Inferior parietal cortex (tissue), 1 donor: ENCODE data around the gene HTT.

Experiments used
- DNase-seq: peaks from one replicate; pipeline ENCODE4 v3.0.0-alpha.2; 2016; ENCODE audit errors: extremely low spot score

HTT gene

DNA sequence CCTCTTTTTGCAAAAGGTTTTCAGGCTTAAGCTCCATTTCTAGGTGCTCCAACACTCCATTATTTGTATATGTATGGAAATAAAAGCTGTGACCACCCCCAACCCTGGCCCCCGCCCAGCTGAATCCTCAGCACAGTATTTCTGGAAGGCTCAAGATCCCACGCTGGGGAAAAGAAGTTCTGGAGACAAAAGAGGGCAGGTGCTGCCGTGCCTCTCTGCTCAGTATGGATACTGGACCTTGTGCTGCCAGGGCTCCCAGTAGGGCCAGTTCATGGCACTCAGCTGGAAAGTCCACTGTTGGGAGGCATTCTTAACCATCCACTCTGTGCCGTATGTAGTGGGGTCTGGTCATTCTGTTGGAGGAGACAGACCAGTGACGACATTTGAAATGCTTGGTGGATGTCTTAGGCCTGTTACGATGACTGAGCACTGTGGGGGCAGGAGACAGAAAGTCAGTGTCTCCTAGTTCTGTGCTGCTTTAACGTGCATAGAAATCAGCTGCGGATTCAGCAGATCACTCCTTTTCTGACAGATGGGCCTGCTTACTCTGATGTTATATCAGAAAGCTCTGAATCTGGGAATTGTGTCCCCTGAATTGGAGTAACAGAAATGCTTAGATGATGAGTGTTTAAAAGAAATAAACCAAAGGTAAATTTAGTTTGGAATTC, 126.1 kb downstream of the HTT start:
- no peak for DNase-seq

DNA sequence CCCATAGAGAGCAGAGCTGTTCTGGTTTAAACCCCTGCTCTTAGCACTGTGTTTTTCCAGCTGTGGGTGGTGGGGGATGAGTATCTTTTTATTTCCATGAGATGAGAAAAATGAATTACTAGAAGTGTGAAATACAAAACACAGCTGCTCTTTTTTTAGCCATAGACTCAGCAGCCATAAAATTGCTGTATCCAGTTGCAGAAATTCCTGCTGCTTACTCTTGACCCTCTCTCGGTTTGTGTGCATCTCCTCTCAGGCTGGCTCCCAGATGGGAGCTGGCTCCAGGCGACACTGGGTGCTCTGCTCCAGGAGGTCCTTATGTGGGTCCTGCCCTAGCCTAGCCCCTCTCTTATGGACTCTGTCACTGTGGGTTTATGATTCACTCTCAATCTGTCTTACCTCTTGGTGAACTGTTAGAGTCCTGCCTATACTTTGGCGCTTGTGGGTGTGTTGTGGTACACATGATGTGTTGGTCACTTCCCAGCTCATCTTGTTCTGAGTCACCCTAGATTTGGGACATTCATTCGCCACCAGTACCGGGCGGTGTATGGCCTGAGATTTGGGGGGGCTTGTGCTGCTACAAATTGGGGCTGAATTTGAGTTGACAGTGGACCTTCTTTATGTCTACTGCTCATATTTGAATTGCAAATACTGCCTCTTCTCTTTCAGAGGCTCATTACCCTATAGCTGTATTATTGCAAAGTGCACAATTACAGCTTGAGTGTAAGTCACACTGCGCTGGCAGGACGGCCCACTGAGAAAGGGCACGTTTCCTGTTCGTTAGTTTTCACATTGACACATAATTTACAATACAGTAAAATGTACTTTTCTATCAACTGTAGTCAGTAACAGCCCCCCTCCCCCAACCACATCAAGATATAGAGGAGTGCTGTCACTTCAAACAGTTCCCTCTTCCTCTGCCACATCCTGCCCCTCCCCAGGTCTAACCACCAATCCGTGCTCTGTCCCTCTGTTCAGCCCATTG, 127.5 kb downstream of the HTT start:
- DNase-seq = no peak

DNA sequence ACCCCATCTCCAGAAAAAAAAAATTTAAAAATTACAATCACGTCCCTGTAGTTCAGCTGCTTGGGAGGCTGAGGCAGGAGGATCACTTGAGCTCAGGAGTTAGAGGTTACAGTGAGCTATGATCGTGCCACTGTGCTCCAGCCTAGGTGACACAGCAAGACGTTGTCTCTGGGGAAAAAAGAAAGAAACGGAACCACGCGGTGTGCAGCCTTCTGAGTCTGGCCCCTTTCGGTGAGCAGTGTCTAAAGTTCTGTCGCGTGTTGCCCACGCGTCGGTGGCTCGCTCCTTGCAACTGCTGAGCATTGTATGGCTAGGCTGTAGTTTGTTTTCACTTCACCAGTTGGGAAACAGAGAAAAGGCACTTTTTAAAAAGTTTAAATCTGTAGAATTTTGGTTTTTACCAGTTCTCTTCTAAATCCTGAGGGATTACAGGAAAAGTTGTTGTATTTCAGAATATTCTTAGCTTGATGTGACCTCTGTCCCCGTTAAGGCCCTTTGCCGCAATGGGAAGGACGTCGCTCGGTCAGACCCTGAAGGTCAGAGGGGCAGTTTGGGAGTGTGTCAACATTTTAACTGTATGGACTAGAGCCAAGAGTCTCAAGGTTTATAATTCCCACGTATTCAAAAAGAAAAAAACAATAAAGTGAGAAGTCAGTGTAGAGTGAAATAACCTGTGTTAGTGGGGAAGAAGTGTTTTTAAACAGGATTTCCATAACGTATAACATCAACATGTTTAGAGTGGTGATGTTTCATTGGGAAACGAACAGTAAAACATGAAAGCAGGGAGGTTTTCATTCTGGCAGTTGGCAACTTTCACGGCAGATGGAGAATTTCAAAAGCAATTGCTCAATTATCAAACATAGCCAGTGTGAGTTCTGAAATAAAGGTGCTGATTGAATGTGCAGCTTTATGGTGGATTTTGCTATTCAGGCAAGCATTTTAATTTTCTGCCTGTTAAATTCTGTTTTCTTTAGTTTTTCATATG, 128.6 kb downstream of the HTT start:
- DNase-seq = no peak

DNA sequence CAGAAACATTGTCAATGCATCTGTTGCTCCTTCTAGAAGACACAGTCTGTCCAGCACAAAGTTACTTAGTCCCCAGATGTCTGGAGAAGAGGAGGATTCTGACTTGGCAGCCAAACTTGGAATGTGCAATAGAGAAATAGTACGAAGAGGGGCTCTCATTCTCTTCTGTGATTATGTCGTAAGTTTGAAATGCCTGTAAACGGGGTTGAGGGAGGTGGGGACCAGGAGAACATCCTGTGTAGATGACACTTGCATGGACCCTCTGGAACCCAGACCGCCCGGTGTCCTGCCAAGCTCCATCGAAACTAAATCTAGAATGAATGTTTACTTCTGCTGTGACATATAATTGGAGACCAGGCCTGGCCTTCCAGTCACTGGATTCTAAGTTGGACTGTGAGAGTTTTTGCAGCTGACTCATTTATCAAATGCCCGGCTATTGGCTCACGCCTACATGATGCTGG, 129.5 kb downstream of the HTT start:
- DNase-seq = no peak

DNA sequence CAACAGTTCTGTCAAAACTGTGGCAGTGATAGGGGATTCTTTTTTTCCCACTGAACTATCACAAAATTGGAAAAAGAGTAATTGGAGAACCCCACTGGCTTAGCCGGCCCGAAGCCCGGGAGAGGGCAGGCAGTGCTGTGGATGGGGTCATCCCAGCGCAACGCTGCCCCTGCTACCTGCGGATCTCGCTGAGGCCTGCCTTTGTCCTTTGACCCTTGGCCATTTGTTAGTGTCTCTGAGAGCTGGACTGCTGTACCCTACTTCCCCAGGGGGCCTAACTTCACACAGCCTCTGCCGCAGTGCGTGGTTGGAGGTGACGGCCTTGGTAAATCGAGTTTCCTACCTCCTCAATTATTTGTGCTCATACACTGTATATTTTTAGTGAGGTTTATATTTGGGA, 131.5 kb downstream of the HTT start:
- no peak for DNase-seq

DNA sequence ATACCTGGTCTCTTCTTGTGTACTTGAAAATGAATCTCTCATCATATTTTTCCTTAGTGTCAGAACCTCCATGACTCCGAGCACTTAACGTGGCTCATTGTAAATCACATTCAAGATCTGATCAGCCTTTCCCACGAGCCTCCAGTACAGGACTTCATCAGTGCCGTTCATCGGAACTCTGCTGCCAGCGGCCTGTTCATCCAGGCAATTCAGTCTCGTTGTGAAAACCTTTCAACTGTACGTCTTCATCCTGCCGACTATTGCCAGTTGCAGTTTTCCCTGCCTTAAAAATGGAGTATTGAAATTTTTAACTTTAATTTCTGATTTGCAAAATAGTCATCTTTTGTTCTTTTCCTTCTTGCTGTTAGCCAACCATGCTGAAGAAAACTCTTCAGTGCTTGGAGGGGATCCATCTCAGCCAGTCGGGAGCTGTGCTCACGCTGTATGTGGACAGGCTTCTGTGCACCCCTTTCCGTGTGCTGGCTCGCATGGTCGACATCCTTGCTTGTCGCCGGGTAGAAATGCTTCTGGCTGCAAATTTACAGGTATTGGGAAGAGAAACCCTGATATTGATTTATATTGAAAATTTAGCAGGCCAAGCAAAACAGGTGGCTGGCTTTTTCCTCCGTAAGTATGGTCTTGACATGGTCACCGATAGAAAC, 132.1 kb downstream of the HTT start:
- DNase-seq = no peak

DNA sequence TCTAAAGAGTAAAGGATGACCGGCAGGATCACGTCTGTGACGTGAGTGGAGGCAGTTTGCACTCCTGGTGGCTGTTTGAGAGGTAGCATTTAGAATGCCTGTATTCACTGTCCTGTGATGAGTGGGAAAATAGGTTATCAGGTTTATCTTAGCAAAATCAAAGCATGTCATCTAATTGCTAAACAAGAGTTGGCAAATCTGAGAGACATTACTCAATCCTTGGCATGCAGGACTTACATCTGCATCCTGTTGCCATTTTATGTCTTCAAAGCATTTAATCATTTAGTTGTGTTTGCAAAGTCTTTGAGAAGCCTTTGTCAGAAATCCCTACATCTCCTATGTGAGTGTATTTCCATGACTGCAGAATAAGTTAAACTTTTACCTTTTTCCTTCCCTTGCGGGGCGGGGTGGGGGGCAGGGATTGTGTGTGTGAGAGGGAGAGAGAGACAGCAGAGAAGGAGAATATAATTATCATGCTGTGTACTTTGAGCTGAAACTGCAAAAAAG, 133.1 kb downstream of the HTT start:
- DNase-seq = no peak

DNA sequence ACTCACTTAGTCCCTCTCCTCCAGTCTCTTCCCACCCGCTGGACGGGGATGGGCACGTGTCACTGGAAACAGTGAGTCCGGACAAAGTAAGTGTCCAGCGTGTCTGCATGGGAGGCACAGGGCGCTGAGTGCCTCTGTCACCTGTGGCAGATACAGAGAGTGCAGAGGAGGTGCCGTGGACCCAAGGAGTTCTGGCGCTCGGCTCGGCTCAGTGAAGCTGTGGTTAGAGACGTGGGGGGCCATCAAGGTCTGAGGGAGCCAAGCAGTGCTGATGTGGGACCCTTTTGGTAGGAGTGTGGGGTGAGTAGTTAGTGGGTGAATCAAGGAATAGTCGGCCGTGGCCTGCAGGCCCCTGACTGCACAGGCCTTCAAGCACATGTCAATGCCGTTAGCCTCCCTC, 134.3 kb downstream of the HTT start:
- no peak for DNase-seq

DNA sequence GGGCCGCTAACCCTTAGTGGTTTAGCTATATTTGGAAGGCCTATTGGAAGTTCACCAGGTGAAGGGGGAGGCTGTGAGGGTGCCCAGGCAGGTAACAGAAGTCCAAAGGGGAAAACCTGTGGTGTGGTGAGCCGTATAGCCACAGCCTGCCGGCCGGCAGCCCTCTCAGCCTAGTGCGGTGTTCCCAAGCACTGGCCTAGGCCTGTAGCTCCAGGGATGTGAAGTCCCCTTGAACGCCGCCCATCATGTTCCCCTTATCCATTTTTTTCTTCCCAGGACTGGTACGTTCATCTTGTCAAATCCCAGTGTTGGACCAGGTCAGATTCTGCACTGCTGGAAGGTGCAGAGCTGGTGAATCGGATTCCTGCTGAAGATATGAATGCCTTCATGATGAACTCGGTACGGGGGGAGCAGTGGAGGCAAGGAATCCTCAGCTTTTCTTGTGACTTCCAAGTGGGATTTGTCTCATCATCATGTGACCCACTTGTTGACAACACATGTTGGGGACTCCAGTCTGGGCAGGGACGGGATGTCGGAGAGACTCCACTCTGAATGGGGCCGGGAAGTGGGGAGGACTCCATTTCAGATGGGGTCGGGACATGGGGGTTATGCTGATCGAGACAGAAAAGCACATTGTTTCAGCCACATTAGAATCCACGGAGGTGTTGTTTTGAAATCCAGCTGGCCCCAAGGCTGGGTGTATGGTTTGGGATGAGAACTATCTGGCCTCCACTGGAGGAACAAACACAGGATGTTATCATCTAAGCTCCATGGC, 135.3 kb downstream of the HTT start:
- DNase-seq = no peak

DNA sequence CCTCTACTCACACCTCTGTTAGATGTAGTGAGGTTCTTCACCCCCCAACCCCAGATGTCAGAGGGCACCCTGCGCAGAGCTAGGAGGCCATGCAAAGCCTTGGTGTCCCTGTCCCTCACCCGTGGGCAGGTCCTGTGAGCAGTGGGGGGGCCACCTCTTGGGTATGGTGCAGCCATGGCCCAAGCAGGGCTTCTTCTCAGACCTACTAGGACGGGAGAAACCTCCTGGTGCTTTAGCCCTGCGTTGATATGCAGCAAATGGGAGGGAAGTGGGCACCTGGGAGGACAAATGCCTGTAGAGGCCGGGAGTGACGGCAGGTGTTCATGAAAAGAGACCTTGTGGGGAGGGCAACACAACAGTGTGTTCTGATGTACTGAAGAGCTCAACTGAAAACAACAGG, 136.0 kb downstream of the HTT start:
- no peak for DNase-seq

DNA sequence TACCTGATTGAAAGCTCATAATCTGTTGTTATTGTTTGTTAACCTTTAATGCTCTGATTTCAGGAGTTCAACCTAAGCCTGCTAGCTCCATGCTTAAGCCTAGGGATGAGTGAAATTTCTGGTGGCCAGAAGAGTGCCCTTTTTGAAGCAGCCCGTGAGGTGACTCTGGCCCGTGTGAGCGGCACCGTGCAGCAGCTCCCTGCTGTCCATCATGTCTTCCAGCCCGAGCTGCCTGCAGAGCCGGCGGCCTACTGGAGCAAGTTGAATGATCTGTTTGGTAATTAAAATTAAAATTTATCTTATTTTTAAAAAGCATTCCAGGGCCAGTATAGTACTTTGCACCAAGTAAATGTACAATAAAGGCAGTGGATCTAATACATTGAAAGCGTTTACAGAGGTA, 137.4 kb downstream of the HTT start:
- no peak for DNase-seq

DNA sequence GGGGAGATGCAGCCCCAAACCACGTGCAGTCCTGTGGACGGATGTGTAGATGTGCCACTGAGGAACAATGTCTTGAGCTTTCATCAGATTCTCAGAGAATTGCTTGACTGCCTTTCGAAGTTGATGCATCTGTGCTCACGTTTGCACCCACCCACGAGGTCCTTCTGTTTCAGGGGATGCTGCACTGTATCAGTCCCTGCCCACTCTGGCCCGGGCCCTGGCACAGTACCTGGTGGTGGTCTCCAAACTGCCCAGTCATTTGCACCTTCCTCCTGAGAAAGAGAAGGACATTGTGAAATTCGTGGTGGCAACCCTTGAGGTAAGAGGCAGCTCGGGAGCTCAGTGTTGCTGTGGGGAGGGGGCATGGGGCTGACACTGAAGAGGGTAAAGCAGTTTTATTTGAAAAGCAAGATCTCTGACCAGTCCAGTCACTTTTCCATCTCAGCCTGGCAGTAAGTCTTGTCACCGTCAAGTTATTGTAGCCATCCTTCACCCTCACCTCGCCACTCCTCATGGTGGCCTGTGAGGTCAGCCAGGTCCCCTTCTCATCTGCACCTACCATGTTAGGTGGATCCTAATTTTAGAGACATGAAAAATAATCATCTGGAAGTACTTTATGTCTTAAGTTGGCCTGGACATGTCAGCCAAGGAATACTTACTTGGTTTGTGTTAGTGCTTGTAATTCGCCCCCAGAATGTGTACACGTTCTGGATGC, 138.1 kb downstream of the HTT start:
- no peak for DNase-seq

DNA sequence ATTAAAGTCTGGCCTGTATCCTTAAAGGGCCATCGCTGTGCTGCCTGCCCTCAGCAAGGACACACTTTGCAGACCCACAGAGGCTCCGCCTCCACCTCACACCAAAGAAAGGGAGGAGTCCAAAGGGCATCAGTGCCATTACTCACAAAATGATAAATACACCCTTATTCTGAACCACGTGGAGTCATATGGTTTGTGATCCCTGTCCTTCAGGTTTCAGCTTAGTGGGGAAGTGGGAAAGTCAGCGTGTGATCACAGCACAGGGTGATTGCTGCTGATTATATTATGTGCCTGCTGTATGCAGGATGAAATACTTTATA, 138.6 kb downstream of the HTT start:
- DNase-seq = no peak

DNA sequence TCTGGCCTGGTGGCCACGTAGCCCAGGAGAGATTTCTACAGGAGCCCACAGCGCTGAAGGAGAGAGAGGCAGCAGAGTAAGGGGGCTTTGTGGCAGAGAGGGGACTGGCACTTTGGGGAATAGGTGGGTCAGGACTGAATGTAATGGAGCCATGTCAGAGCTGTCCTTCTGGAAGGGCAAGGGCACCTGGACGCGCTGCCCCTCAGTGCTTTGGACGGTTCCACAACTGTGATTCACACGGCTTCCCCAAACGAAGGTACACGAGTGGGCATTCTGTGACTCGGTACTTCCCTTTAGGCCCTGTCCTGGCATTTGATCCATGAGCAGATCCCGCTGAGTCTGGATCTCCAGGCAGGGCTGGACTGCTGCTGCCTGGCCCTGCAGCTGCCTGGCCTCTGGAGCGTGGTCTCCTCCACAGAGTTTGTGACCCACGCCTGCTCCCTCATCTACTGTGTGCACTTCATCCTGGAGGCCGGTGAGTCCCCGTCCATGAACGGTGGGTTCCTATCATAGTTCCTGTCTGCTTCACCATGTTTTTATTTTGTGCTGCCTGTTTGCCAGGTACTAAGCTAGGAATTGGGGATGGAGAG, 139.3 kb downstream of the HTT start:
- no peak for DNase-seq

DNA sequence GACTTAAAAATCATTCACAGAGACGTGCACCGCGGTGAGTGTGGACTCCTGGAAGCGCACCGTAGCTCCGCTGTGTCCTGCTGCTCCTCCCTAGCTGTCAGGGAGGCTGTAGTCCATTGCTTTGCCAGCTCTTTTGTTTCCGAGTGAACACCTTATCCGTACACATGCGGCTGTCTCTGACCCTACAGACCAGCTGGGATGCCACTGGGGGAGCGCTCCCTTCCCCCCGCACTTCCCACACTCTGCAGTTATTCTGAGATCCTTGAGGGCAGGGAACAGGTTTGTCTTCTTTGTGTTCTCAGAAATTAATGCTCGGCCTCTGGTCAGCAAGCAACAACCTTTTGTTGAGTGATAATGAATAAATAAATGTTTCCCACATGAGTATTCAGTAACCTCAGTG, 140.8 kb downstream of the HTT start:
- no peak for DNase-seq

DNA sequence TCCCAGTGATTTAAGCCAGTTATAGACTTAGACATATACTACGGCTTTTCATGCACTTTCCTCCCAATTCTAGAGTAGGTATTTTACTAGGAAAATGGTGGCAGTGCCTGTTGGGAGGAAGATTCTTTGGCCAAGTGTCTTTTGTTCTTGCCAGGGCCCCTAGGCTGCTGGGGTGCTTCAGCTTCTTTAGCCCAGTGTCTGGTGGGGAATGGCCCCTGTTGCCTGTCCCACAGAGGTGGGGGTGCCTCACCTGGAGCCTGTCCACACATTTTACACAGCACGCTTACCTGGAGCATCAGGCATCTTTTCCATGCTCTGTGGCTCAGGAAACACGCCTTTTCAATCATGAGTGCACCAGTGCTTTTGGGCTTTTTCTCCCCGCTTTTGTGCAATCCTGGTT, 141.3 kb downstream of the HTT start:
- DNase-seq = no peak

DNA sequence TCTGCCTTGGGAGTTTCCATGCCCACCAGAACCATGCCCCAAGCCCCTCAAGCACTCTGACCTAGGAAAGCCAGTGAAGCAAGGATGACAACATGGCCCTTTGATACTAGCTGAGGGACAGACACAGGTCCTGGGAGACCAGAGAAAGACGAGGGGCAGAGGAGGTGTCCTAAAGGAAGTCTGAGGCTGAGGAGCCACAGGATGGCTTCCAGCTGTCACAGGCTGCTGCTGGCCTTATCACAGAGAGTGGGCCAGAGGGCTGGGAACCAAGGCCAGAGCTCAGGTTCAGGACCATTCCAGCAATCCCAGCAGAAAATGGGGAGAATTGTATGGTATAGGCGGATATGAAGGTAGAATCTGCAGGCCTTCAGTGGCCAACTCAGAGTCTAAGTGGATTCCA, 142.8 kb downstream of the HTT start:
- no peak for DNase-seq

DNA sequence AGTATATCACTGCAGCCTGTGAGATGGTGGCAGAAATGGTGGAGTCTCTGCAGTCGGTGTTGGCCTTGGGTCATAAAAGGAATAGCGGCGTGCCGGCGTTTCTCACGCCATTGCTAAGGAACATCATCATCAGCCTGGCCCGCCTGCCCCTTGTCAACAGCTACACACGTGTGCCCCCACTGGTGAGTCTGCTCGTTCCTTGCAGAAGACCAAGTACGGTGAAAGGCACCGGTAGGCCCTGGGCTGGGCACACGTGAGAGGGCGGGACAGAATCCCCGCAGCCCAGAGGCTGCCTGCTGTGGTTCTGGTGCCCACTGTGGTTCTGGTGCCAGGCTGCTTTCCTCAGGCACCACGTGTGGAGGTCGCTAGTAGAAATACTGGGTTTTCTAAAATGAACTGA, 143.3 kb downstream of the HTT start:
- DNase-seq = no peak
